ENCODE results near the gene CARD14. TPM values are rescaled to one million over a fixed set of nuclear protein-coding genes. Genes with fewer than 3 reads are reported as not detected.
"Not testable (repeated sequence)": the region's sequence is repeated elsewhere in the genome, so short reads cannot be mapped to it uniquely, and the experiment has no call there.

CARD14 gene
- total RNA-seq, 1 donor from 2014 or later, result 0.39 TPM

DNA sequence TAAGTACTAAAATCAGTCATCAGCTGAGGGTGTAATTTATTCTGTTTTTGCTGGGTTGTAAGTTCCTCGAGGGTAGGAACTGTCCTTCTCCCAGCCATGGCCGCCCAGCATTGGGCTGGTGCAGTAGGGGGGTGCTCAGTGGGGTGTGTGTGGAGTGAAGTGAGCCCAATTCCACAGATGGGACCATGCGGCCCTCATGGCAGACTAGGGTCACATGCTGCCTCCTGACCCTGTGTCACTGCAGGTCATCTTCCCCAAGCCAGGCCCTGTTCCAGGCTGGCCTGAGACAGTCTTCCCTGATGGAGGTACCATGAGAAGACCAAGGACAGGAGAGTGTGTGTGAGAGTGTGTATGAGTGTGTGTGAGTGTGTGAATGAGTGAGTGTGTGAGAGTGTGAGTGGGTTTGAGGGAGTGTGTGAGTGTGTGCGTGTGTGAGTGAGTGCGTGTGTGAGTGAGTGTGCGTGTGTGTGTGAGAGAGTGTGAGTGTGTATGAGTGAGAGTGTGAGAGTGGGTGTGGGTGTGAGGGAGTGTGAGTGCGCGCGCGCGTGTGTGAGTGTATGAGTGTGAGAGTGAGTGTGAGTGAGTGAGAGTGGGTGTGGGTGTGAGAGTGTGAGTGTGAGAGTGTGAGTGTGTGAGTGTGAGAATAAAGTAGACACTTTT, 54.1 kb downstream of the CARD14 start:
- no peak for DNase-seq (ENCODE audit: low read depth in 2 of 2)

- no peak for DNase-seq (ENCODE audit: low read depth in 2 of 2)
Observed at GRCh38 chr17:80224683-80225082, 54.9 kb downstream of the CARD14 start.

DNA sequence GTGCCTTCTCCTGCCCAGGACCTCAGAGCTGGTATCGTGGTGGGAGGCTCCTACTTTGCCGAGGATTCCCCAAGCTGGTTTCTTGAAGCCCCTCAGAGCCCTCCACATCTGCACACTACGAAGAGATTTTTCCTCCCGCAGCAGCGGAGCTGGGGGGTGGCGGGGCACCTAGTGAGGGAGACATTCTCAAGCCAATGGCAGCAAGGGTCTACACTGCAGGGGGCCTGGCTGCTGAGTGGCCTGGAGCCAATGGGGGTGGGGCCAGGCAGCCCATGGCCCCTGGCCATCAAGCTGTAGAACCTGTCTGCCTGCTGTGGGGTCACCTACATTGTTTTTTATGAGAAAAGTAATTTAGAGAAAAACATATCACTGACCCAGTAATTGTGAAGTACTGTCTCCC, 55.4 kb downstream of the CARD14 start:
- no peak for DNase-seq (ENCODE audit: low read depth in 2 of 2)

DNA sequence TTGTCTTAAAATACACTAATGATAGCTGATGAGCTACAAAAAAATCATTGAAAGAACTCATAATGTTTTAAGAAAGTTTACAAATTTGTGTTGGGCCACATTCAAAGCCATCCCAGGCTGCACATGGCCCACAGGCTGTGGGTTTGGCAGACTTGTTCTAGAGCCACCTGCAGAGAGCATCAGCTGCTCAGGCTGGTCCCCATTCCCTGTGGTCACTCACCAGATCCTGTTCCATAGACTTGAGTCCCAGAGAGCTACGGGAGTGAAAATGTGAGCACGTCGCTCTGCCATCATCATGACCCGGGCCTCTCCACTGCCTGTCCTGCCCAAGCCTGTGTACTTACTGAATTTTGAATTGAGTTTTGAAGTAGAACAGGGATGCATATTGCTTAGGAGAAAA, 57.3 kb downstream of the CARD14 start:
- no peak for DNase-seq (ENCODE audit: low read depth in 2 of 2)

- no peak for DNase-seq (ENCODE audit: low read depth in 2 of 2)
Observed at GRCh38 chr17:80227666-80228065, 57.8 kb downstream of the CARD14 start.

- DNase-seq (ENCODE audit: low read depth in 2 of 2), result no peak
Observed at GRCh38 chr17:80228477-80228876, 58.6 kb downstream of the CARD14 start.

DNA sequence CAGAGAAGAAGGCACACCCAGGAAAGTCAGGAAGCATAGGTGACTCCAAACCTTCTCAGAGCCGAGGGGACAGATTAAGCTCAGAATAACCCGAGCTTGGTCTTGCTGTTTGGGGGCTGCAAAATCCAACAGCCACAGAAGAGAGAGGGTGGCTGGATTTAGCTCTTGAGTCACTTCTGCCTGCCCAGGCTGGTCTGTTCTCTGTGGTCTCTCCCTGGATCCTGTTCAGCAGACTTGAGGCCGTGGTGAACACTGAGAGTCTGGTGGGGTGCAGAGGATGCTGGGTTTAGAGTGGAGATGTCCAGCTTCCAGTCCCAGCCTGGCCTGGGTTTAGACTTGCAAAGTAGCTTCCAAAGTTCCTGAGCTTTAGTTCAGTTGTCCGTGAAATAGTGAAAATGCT, 59.2 kb downstream of the CARD14 start:
- no peak for DNase-seq (ENCODE audit: low read depth in 2 of 2)

- DNase-seq (ENCODE audit: low read depth in 2 of 2), result no peak
Observed at GRCh38 chr17:80232438-80232837, 62.6 kb downstream of the CARD14 start.

DNA sequence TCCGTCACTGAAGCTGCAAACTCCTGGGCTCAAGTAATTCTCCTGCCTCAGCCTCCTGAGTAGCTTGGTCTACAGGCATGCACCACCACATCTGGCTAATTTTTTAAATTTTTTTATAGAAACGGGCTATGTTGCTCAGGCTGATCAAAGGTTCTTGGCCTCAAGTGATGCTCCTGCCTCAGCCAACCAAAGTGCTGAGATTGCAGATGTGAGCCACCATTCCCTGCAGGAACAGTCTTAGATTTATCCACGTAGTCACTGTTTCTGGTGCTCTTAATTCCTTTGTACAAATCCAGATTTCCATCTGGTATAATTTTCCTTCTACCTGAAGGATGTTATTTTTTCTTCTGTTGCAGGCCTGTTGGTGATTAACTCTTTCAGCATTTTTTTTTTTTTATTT, 63.4 kb downstream of the CARD14 start:
- no peak for DNase-seq (ENCODE audit: low read depth in 2 of 2)

- no peak for DNase-seq (ENCODE audit: low read depth in 2 of 2)
Observed at GRCh38 chr17:80236911-80237310, 67.1 kb downstream of the CARD14 start.

- DNase-seq (ENCODE audit: low read depth in 2 of 2), result no peak
Observed at GRCh38 chr17:80237386-80237785, 67.6 kb downstream of the CARD14 start.

- DNase-seq (ENCODE audit: low read depth in 2 of 2), result no peak
Observed at GRCh38 chr17:80242505-80242904, 72.7 kb downstream of the CARD14 start.

- no peak for DNase-seq (ENCODE audit: low read depth in 2 of 2)
Observed at GRCh38 chr17:80243526-80244433, 74.0 kb downstream of the CARD14 start.

DNA sequence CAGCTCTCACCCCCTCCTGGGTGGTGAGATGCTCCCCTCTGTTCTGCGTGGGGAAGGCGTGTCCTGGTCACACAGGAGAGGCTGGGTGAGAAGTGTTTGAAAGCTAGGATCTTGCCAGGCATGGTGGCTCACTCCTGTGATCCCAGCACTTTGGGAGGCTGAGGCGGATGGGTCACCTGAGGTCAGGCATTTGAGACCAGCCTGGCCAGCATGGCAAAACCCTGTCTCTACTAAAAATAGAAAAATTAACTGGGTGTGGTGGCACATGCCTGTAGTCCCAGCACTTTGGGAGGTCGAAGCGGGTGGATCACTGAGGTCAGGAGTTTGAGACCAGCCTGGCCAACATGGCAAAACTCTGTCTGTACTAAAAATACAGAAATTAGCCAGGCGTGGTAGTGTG, 74.6 kb downstream of the CARD14 start:
- not testable (repeated sequence) for DNase-seq (ENCODE audit: low read depth in 2 of 2)

DNA sequence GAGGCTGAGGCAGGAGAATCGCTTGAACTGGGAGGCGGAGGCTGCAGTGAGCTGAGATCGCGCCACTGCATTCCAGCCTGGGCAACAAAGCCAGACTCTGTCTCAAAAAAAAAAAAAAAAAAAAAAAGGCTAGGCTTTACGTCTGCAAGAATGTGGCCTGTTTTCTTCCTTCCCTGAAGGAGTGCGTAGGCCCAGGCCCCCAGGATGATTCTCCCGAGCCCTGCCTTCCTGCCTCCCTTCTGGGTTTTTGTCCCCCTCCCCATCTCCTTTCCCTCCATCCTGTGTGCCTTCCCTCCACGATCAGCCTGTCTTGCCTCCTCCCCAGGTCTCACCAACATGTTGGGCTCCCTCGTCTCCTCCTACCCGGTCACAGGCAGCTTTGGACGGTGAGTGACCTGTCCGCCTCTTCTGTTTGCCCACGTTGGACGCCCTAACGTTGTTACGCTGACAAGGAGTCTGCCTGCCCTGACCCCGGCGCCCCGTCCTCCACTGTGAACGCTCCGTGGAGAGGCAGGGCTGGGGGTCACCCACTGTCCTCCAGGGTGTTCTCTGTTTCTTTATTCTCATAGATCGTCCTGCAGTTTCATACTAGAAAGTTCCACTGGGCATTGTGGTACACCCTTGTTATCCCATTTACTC, 75.2 kb downstream of the CARD14 start:
- DNase-seq (ENCODE audit: low read depth in 2 of 2), result no peak

DNA sequence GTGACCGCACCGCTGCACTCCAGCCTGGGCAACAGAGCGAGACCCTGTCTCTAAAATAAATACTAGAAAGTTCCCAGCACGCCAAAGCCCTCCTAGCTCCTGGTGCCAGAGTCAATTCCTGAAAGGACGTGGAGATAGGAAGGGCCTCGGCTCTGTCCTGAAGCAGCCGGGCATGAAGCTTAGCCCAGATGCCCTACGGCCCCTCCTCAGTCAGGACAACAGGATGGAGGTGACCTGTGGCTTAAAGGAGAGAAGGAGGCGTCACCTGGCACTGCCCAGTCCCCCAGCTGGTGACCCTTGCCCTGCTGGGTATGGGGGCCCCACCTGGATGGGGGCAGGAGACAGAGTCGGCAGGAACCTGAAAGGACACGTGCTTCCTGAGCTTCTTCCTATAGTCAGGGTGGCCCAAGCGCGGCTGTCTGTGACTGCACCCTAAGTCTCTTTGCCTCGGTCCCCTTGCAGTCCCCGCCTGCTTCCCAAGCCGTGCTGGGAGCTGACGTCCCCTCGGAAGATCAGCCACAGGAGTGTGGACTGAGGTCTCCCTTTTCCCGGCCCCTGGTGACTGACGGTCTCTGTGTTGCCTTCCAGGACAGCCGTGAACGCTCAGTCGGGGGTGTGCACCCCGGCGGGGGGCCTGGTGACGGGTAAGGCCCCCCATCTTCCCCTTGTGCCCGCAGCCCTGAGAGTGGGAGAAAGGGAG, 75.9 kb downstream of the CARD14 start:
- DNase-seq (ENCODE audit: low read depth in 2 of 2), result no peak

- DNase-seq (ENCODE audit: low read depth in 2 of 2), result no peak
Observed at GRCh38 chr17:80246266-80246681, 76.4 kb downstream of the CARD14 start.

GRCh38 chr17:80246726-80247125, 76.9 kb downstream of the CARD14 start:
- no peak for DNase-seq (ENCODE audit: low read depth in 2 of 2)

- no peak for DNase-seq (ENCODE audit: low read depth in 2 of 2)
Observed at GRCh38 chr17:80247561-80247960, 77.7 kb downstream of the CARD14 start.

DNA sequence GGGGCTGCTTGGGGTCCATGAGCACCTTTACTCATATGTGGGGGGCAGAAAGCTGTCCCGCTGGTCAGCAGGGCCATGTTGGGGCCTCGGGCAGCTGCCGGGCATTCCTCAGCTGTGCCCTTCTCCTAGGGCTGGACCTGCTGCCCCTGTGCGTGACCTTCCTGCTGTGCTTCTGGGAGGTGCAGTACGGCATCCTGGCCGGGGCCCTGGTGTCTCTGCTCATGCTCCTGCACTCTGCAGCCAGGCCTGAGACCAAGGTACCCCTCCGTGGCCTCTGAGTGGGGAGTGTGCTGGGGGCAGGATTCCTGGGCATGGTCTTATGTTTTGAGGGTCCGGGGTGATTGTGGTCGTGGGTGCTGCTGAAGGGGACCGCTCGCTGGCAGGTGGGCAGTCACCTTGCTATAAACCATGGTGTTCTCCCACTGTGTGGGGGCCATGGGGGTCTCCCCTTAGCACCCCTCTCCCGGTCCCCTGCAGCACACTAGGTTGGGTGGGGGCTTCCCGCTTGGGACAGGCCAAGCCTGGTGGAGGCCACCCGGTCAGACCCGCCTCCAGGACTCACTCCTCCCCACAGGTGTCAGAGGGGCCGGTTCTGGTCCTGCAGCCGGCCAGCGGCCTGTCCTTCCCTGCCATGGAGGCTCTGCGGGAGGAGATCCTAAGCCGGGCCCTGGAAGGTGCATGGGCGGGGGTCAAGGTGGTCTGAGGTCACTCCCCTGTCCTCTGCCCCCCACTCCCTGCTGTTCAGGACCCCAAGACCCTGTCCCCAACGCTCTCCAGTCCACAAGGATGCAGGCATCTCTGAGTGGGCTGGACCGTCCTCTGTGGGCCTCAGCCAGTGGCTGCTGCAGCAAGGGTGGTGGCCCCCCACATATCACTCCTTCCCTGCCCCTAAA, 78.4 kb downstream of the CARD14 start:
- no peak for DNase-seq (ENCODE audit: low read depth in 2 of 2)

Data from dermis microvascular lymphatic vessel endothelial cell (primary cell).